IPS-15b (cell line): ENCODE measurements around the gene IL1RL2.

Source experiments
- H3K27me3 ChIP-seq: one replicate; pipeline ENCODE4 v1.6.1; 2013; ENCODE audit warnings: low read length; ENCODE audit not compliant: control insufficient read depth, insufficient read depth
- H3K36me3 ChIP-seq: one replicate; pipeline ENCODE4 v1.6.1; 2013; ENCODE audit warnings: low read length; ENCODE audit not compliant: control insufficient read depth, insufficient read depth
- H3K4me1 ChIP-seq: one replicate; pipeline ENCODE4 v1.6.1; 2013; ENCODE audit warnings: mild to moderate bottlenecking, low read length; ENCODE audit not compliant: control insufficient read depth, insufficient read depth
- H3K4me3 ChIP-seq: one replicate; pipeline ENCODE4 v1.5.1; 2013; ENCODE audit warnings: low read depth, low read length
- H3K9ac ChIP-seq: one replicate; pipeline ENCODE4 v1.6.1; 2013; ENCODE audit warnings: low read depth, mild to moderate bottlenecking, low read length
- H3K9me3 ChIP-seq: one replicate; pipeline ENCODE4 v1.6.1; 2013; ENCODE audit warnings: mild to moderate bottlenecking, low read length; ENCODE audit not compliant: control insufficient read depth, insufficient read depth

Gene IL1RL2

GRCh38 chr2:102236132-102236531 is 49.3 kb downstream of the IL1RL2 start:
- H3K27me3 ChIP-seq = no peaks in the 10 kb centered on the region
- no peaks in the 10 kb centered on the region for H3K4me1 ChIP-seq
- H3K36me3 ChIP-seq = no peaks in the 10 kb centered on the region
- H3K9ac ChIP-seq = no peak overlapping the region
- H3K4me3 ChIP-seq = no peak overlapping the region
- no peaks in the 10 kb centered on the region for H3K9me3 ChIP-seq

GRCh38 chr2:102237176-102237575 is 50.4 kb downstream of the IL1RL2 start:
- Histone ChIP-seq H3K4me1 (no peaks in the 10 kb centered on the region), H3K9me3 (no peaks in the 10 kb centered on the region), H3K9ac (no peak overlapping the region), H3K4me3 (no peak overlapping the region), H3K27me3 (no peaks in the 10 kb centered on the region), H3K36me3 (no peaks in the 10 kb centered on the region)

GRCh38 chr2:102238039-102238756 is 51.4 kb downstream of the IL1RL2 start:
- no peaks in the 10 kb centered on the region for H3K36me3 ChIP-seq
- H3K9ac ChIP-seq = no peak overlapping the region
- H3K4me1 ChIP-seq = no peaks in the 10 kb centered on the region
- no peak overlapping the region for H3K4me3 ChIP-seq
- no peaks in the 10 kb centered on the region for H3K27me3 ChIP-seq
- no peaks in the 10 kb centered on the region for H3K9me3 ChIP-seq

GRCh38 chr2:102238778-102239177 is 52.0 kb downstream of the IL1RL2 start:
- no peaks in the 10 kb centered on the region for H3K4me1 ChIP-seq
- no peak overlapping the region for H3K4me3 ChIP-seq
- no peaks in the 10 kb centered on the region for H3K9me3 ChIP-seq
- H3K36me3 ChIP-seq = no peaks in the 10 kb centered on the region
- H3K27me3 ChIP-seq = no peaks in the 10 kb centered on the region
- no peak overlapping the region for H3K9ac ChIP-seq

GRCh38 chr2:102239344-102239743 is 52.5 kb downstream of the IL1RL2 start:
- no peaks in the 10 kb centered on the region for H3K9me3 ChIP-seq
- no peaks in the 10 kb centered on the region for H3K4me1 ChIP-seq
- H3K9ac ChIP-seq = no peak overlapping the region
- no peaks in the 10 kb centered on the region for H3K27me3 ChIP-seq
- no peaks in the 10 kb centered on the region for H3K36me3 ChIP-seq
- no peak overlapping the region for H3K4me3 ChIP-seq

- Histone ChIP-seq H3K4me1 (no peaks in the 10 kb centered on the region), H3K9me3 (no peaks in the 10 kb centered on the region), H3K36me3 (no peaks in the 10 kb centered on the region), H3K4me3 (no peak overlapping the region), H3K27me3 (no peaks in the 10 kb centered on the region), H3K9ac (no peak overlapping the region)
Measured at GRCh38 chr2:102240640-102241370, 54.0 kb downstream of the IL1RL2 start.

- no peaks in the 10 kb centered on the region for H3K4me1 ChIP-seq
- H3K27me3 ChIP-seq = peaks cover 3% of the 10 kb centered on the region
- H3K9ac ChIP-seq = no peak overlapping the region
- no peaks in the 10 kb centered on the region for H3K36me3 ChIP-seq
- no peak overlapping the region for H3K4me3 ChIP-seq
- no peaks in the 10 kb centered on the region for H3K9me3 ChIP-seq
Measured at GRCh38 chr2:102241616-102242305, 54.9 kb downstream of the IL1RL2 start.

GRCh38 chr2:102245266-102246151 is 58.7 kb downstream of the IL1RL2 start:
- no peaks in the 10 kb centered on the region for H3K9me3 ChIP-seq
- peaks cover 25% of the 10 kb centered on the region for H3K27me3 ChIP-seq
- H3K36me3 ChIP-seq = no peaks in the 10 kb centered on the region
- H3K9ac ChIP-seq = no peak overlapping the region
- no peaks in the 10 kb centered on the region for H3K4me1 ChIP-seq
- no peak overlapping the region for H3K4me3 ChIP-seq

GRCh38 chr2:102250278-102250821 is 63.5 kb downstream of the IL1RL2 start:
- Histone ChIP-seq H3K9ac (no peak overlapping the region), H3K4me3 (peak overlapping the region; percentile 39), H3K9me3 (no peaks in the 10 kb centered on the region), H3K4me1 (no peaks in the 10 kb centered on the region), H3K36me3 (no peaks in the 10 kb centered on the region), H3K27me3 (peaks cover 34% of the 10 kb centered on the region)

- Histone ChIP-seq H3K27me3 (peaks cover 31% of the 10 kb centered on the region), H3K4me1 (no peaks in the 10 kb centered on the region), H3K4me3 (peak overlapping the region; percentile 52), H3K9me3 (no peaks in the 10 kb centered on the region), H3K9ac (no peak overlapping the region), H3K36me3 (no peaks in the 10 kb centered on the region)
Measured at GRCh38 chr2:102251042-102251848, 64.4 kb downstream of the IL1RL2 start.
